Stimulated activated CD4-positive, alpha-beta T cell treated with anti-CD3 and anti-CD28 coated beads, Interleukin-1b, Interleukin-23, amount 100 ng/mL, for 1 hour (primary cell): ENCODE measurements around the gene SORCS2.

Experiments used
- DNase-seq, 2 donors: peaks; one replicate each; pipeline ENCODE4 v3.0.0-alpha.2; 2020; ENCODE audit warnings: low read depth in 2 of 2

SORCS2 gene

GRCh38 chr4:7325541-7325940, 133.2 kb downstream of the SORCS2 start:
- no peak for DNase-seq

GRCh38 chr4:7326306-7326692, 134.0 kb downstream of the SORCS2 start:
- no peak for DNase-seq

- DNase-seq, result no peak
Measured at GRCh38 chr4:7326693-7327340, 134.5 kb downstream of the SORCS2 start.

- DNase-seq, result no peak
Measured at GRCh38 chr4:7327341-7327885, 135.1 kb downstream of the SORCS2 start.

GRCh38 chr4:7328162-7328912, 136.0 kb downstream of the SORCS2 start:
- no peak for DNase-seq

GRCh38 chr4:7328913-7329638, 136.7 kb downstream of the SORCS2 start:
- no peak for DNase-seq

- no peak for DNase-seq
Measured at GRCh38 chr4:7330031-7330596, 137.8 kb downstream of the SORCS2 start.

GRCh38 chr4:7330811-7331681, 138.7 kb downstream of the SORCS2 start:
- no peak for DNase-seq

- no peak for DNase-seq
Measured at GRCh38 chr4:7331682-7332000, 139.3 kb downstream of the SORCS2 start.

GRCh38 chr4:7332216-7333023, 140.1 kb downstream of the SORCS2 start:
- no peak for DNase-seq

- no peak for DNase-seq
Measured at GRCh38 chr4:7333024-7333780, 140.9 kb downstream of the SORCS2 start.

- DNase-seq, result no peak
Measured at GRCh38 chr4:7333801-7334421, 141.6 kb downstream of the SORCS2 start.

GRCh38 chr4:7334521-7335275, 142.4 kb downstream of the SORCS2 start:
- no peak for DNase-seq

GRCh38 chr4:7335344-7336066, 143.2 kb downstream of the SORCS2 start:
- peak in 1 of 2 donors; percentile 12 for DNase-seq

GRCh38 chr4:7336067-7336569, 143.8 kb downstream of the SORCS2 start:
- no peak for DNase-seq

- no peak for DNase-seq
Measured at GRCh38 chr4:7336732-7337131, 144.4 kb downstream of the SORCS2 start.

GRCh38 chr4:7337196-7338058, 145.1 kb downstream of the SORCS2 start:
- no peak for DNase-seq
